K562 (cell line): ENCODE measurements around the gene CYS1. TPM values are rescaled to one million over a fixed set of nuclear protein-coding genes. Genes with fewer than 3 reads are reported as not detected.

ENCODE experiments used
- ATAC-seq: fragments of 200-7000 bp; cut with Tn5 transposase; 3 replicates; pipeline ENCODE4 v1.9.1; 2020; ENCODE audit warnings: moderate library complexity
- BruUV-seq: library from RNA; stranded (reverse); fragments of 400-500 nt; replicated peaks from 2 replicates; lab custom pipeline; 2021; lab: Mats Ljungman, UMichigan
- CTCF ChIA-PET: fragments of 300-600 bp; formaldehyde crosslinking; extraction: SDS; loops from one replicate; lab custom pipeline; 2021; ENCODE audit warnings: low intra/inter-chr PET ratio; lab: Yijun Ruan, JAX
- POLR2A ChIA-PET: fragments of 300-600, 350-650 bp; sonication (Branson Sonifier 250); formaldehyde crosslinking; extraction: SDS; loops from one replicate; lab custom pipeline; 2021; ENCODE audit warnings: antibody characterized with exemption, inconsistent platforms; lab: Yijun Ruan, JAX
- DNase-seq, 4 experiments: peaks; one replicate each; pipeline versions ENCODE4 v3.0.0 to v3.0.0-alpha.2; 2011 to 2018; ENCODE audit warnings: low spot score in 3 of 4, mixed read lengths in 3 of 4; ENCODE audit errors: extremely low read depth in 1 of 4
- FAIRE-seq: peaks from 2 replicates; lab custom pipeline; 2011; peaks lifted over from hg19 to GRCh38; lab: Jason Lieb, UNC
- H2AFZ ChIP-seq: 2 replicates; pipeline ENCODE4 v1.6.0; 2011; ENCODE audit warnings: low read depth, low read length, control low read depth, inconsistent platforms
- H3K27ac ChIP-seq: fragments of 200-600 bp; 3 replicates; pipeline ENCODE4 v1.8.0; 2011; ENCODE audit warnings: low read depth, mild to moderate bottlenecking, control low read depth, inconsistent platforms, low read length, moderate library complexity, mixed read lengths; ENCODE audit errors: extremely low read depth
- H3K27me3 ChIP-seq, 2 experiments: fragments of 300-600 bp in 1 of 2; 2 replicates in 1 of 2; 3 replicates in 1 of 2; pipeline versions ENCODE4 v1.6.0 to v1.8.0; 2011; ENCODE audit warnings: inconsistent platforms in 2 of 2, low read length in 2 of 2, mild to moderate bottlenecking in 1 of 2, mixed read lengths in 1 of 2, moderate library complexity in 1 of 2; ENCODE audit not compliant: control insufficient read depth in 2 of 2, insufficient read depth in 2 of 2
- H3K36me3 ChIP-seq: fragments of 300-600 bp; 3 replicates; pipeline ENCODE4 v1.8.0; 2011; ENCODE audit warnings: mild to moderate bottlenecking, low read length, inconsistent platforms; ENCODE audit not compliant: control insufficient read depth, insufficient read depth
- H3K4me1 ChIP-seq, 2 experiments: fragments of 200-600 bp in 1 of 2; replicated peaks in 1 of 2; 2 replicates in 1 of 2; 3 replicates in 1 of 2; pipeline versions ENCODE4 v1.5.1 to v1.8.0; 2011; ENCODE audit warnings: inconsistent platforms in 2 of 2, low read length in 2 of 2, mild to moderate bottlenecking in 1 of 2, mixed read lengths in 1 of 2, moderate library complexity in 1 of 2; ENCODE audit not compliant: control insufficient read depth in 2 of 2, insufficient read depth in 2 of 2
- H3K4me2 ChIP-seq: 2 replicates; pipeline ENCODE4 v1.6.1; 2011; ENCODE audit warnings: low read length, control low read depth, inconsistent platforms, mixed read lengths; ENCODE audit not compliant: insufficient read depth
- H3K4me3 ChIP-seq: fragments of 200-600 bp; sonication (generic), shearing (Covaris generic); 2 replicates; pipeline ENCODE4 v1.5.1; 2016; ENCODE audit warnings: control low read depth, inconsistent platforms
- H3K79me2 ChIP-seq: fragments of 200-600 bp; 3 replicates; pipeline ENCODE4 v1.8.0; 2011; ENCODE audit warnings: low read length, inconsistent platforms; ENCODE audit not compliant: control insufficient read depth, insufficient read depth
- H3K9ac ChIP-seq, 2 experiments: 2 replicates each; pipeline versions ENCODE4 v1.6.0 to v1.6.1; 2011; ENCODE audit warnings: low read depth in 2 of 2, low read length in 2 of 2, control low read depth in 1 of 2, inconsistent platforms in 1 of 2, mild to moderate bottlenecking in 1 of 2, mixed read lengths in 1 of 2; ENCODE audit not compliant: insufficient read depth in 1 of 2
- H3K9me1 ChIP-seq: one replicate; pipeline ENCODE4 v1.6.0; 2011; ENCODE audit warnings: inconsistent platforms, mild to moderate bottlenecking, low read length, moderate library complexity; ENCODE audit not compliant: control insufficient read depth, insufficient read depth
- H3K9me3 ChIP-seq: replicated peaks from 2 replicates; pipeline ENCODE4 v1.5.1; 2011; ENCODE audit warnings: low read depth, low read length, inconsistent platforms; ENCODE audit not compliant: control insufficient read depth, insufficient read depth
- H4K20me1 ChIP-seq: replicated peaks from 2 replicates; pipeline ENCODE4 v1.6.1; 2011; ENCODE audit warnings: low read length, inconsistent platforms, mixed read lengths; ENCODE audit not compliant: control insufficient read depth, insufficient read depth
- FOXK1 ChIP-seq: sonication (generic); formaldehyde crosslinking; IDR thresholded peaks from 2 replicates; pipeline ENCODE4 v1.8.0; 2022; ENCODE audit warnings: missing genetic modification reagents, mild to moderate bottlenecking, borderline replicate concordance
- KLF13 ChIP-seq: fragments of 450-650 bp; IDR thresholded peaks from 2 replicates; pipeline ENCODE4 v1.6.1; 2016; ENCODE audit warnings: missing genetic modification characterization, low read depth, mild to moderate bottlenecking, missing compliant biosample characterization, moderate library complexity, borderline replicate concordance
- MYC ChIP-seq, 2 experiments: fragments of 250-450 bp in 1 of 2; sonication (Bioruptor Pico) in 1 of 2; IDR thresholded peaks; 2 replicates each; pipeline versions ENCODE4 v1.5.1 to v1.6.1; 2012 to 2021; ENCODE audit warnings: low read depth in 2 of 2, borderline replicate concordance in 1 of 2, improper control_type of control experiment in 1 of 2, low read length in 1 of 2, mild to moderate bottlenecking in 1 of 2, moderate library complexity in 1 of 2
- NFXL1 ChIP-seq: fragments of 450-650 bp; formaldehyde crosslinking; IDR thresholded peaks from 2 replicates; pipeline ENCODE4 v1.4.0; 2021; ENCODE audit warnings: mild to moderate bottlenecking
- PATZ1 ChIP-seq: fragments of 250-450 bp; sonication (Bioruptor Pico); IDR thresholded peaks from 2 replicates; pipeline ENCODE4 v1.5.0; 2020; ENCODE audit warnings: mild to moderate bottlenecking, borderline replicate concordance
- PKNOX1 ChIP-seq: fragments of 450-650 bp; IDR thresholded peaks from 2 replicates; pipeline ENCODE4 v1.6.1; 2016
- PRDM10 ChIP-seq: fragments of 450-650 bp; IDR thresholded peaks from 2 replicates; pipeline ENCODE4 v1.6.1; 2018; ENCODE audit not compliant: partially characterized antibody
- SAP30 ChIP-seq: fragments of 200-600 bp; sonication (generic); IDR thresholded peaks from 2 replicates; pipeline ENCODE4 v1.6.1; 2012; ENCODE audit warnings: borderline replicate concordance, low read depth, mild to moderate bottlenecking, moderate library complexity, low read length, control low read depth, inconsistent platforms; ENCODE audit not compliant: insufficient read depth, poor library complexity, severe bottlenecking
- SPI1 ChIP-seq: IDR thresholded peaks from 2 replicates; pipeline ENCODE4 v1.6.1; 2011; ENCODE audit warnings: low read depth, low read length, control low read depth, borderline replicate concordance
- ZNF561 ChIP-seq: fragments of 450-650 bp; formaldehyde crosslinking; conservative IDR thresholded peaks from 2 replicates; pipeline ENCODE4 v1.4.0; 2020; ENCODE audit warnings: mild to moderate bottlenecking, moderate library complexity
- WGBS: fragments of 100-300 bp; shearing (Covaris generic); methylation state at CpG from one replicate; pipeline ENCODE4 v1.1.6; 2016; ENCODE audit warnings: low coverage, mixed read lengths; ENCODE audit not compliant: insufficient coverage; ENCODE audit errors: missing lambda C conversion rate; 5-methylcytosine and 5-hydroxymethylcytosine counted together
- in situ Hi-C: fragments of 300-500 bp; cut with MboI; formaldehyde crosslinking; loops from 4 replicates; pipeline ENCODE4 v1.15.0; 2018; ENCODE audit warnings: inconsistent platforms, mixed read lengths
- intact Hi-C: fragments of 100-400 bp; cut with micrococcal nuclease; formaldehyde crosslinking; loops from 2 replicates; pipeline ENCODE4 v1.14.2; 2022
- polyA plus RNA-seq, 8 experiments: library from polyadenylated mRNA; depleted of rRNA in 4 of 8; stranded (reverse) in 5 of 8; unstranded in 3 of 8; fragments of >200 nt; fragmentation: Nextera tagmentation in 2 of 8; fragmentation: Illumina TruSeq in 1 of 8; extraction: Ambion mirVana in 2 of 8; extraction: Trizol in 1 of 8; gene quantifications; 2 replicates each; pipeline versions ENCODE4 v1.2.1 to v1.2.3, GENCODE V29; 2011 to 2014; ENCODE audit warnings: inconsistent platforms in 1 of 8, missing spikeins in 1 of 8
- total RNA-seq, 7 experiments: library from RNA; depleted of rRNA in 6 of 7; stranded (reverse); fragments of >200 nt in 6 of 7; fragmentation: Illumina TruSeq in 2 of 7; extraction: Trizol in 2 of 7; gene quantifications; 2 replicates each; pipeline versions ENCODE4 v1.2.1 to v1.2.3, GENCODE V29; 2011 to 2021; ENCODE audit warnings: low replicate concordance in 1 of 7
- TF ChIP-seq, protein P1 (sequence below): sonication (generic); formaldehyde crosslinking; IDR thresholded peaks from 2 replicates; pipeline ENCODE4 v1.9.0; 2022; ENCODE audit warnings: mild to moderate bottlenecking, missing genetic modification reagents

CYS1 gene
- total and polyA plus RNA-seq, 9 of the 15 experiments (the other 6 are each of a cell fraction or from before 2014, with no cell fraction given) = 0.11 to 0.13 TPM; not detected in 7

DNA sequence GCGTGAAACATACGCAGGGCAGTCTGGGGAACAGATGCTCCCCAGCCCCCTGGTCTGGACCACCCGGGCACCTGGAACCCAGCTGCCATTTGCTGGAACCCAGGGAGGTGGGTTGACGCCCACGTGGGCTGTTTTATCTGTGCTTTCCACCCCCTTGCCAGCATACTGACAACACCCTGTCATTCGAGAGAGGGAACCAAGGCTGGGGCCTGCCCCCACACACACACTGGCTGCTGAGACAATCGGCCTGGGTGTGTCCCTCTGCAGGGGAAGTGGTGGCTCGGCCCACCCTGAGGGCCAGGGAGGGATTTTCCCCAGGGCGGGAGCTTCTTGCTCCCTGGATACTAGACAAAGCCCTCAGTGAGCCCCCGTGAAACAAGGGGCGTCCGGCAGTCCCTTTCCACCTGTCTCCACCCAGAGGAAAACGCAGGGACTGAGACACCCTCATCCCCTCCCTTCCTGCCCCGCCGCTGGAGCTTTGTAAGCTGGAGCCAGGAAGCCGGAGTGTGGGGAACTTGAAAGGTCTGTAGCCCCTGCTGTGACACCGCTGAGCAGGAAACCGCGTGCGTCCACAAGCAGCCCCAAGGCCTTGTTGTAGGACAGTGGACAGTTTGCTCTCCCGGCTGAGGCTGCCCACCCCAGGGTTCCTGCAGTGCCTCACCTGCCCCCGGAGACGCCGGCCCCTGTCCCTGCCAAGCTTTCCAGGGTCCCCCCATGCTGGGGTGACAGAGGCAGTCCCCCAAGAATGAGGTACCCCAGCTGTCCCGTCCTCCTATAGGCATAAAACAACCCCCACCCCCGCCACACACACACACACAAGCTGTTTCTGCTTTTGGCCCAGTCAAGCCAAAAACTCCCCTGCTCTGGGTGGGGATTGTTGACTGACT, 51.0 kb downstream of the CYS1 start:
- ChIA-PET POLR2A (interaction anchor here (0.6 to 2.3 kb wide), 9 partner anchors 9 to 247 kb away, joined by 3 to 18 read pairs (median 4); partner anchors contain the start of gene KLF11), CTCF (no interaction called here)
- H3K27ac ChIP-seq = peak overlapping the region; percentile 96
- intact Hi-C loops = no loop called here
- 2% methylated on average over 21 of the region's 26 CpGs for WGBS
- H3K4me2 ChIP-seq = peak overlapping the region; percentile 97
- in situ Hi-C loops = no loop called here
- no peaks in the 10 kb centered on the region for H3K9me3 ChIP-seq
- no peaks in the 10 kb centered on the region; a peak in 1 of 5 replicates for H3K27me3 ChIP-seq
- peak; percentile 90 to 94 (median 93) for DNase-seq
- ATAC-seq = peak; percentile 91
- peak overlapping the region; percentile 89 for H2AFZ ChIP-seq
- H3K4me3 ChIP-seq = peak overlapping the region; percentile 47
- no peaks in the 10 kb centered on the region for H3K36me3 ChIP-seq
- peak; percentile 99 for FAIRE-seq
- no peaks in the 10 kb centered on the region for H3K9me1 ChIP-seq
- peaks cover 42% of the 10 kb centered on the region for H3K79me2 ChIP-seq
- H3K4me1 ChIP-seq = peaks cover 34 to 60% of the 10 kb centered on the region in 2 experiments
- TSS peak; percentile 55 for BruUV-seq
- no peaks in the 10 kb centered on the region for H4K20me1 ChIP-seq
- H3K9ac ChIP-seq = peak overlapping the region; percentile 91 to 96
- TF ChIP-seq PRDM10 (peak; percentile 92), PKNOX1 (peak; percentile 67), SAP30 (peak; percentile 14), PATZ1 (CRISPR knock-in tag) (no peak), FOXK1 (CRISPR knock-in tag) (peak; percentile 50; the same call in 1 of the 2 replicates), NFXL1 (CRISPR knock-in tag) (no peak), KLF13 (tag) (no peak), MYC (IDR thresholded peaks at IDR 0.05; ENCODE audit: low read depth, low read length) (peak; percentile 45; the same call in 1 of the 2 replicates), MYC (CRISPR knock-in tag; IDR thresholded peaks at IDR 0.05; ENCODE audit: borderline replicate concordance, low read depth) (no peak), SPI1 (peak; percentile 92), ZNF561 (CRISPR knock-in tag) (no peak)
- TF ChIP-seq, protein P1, sequence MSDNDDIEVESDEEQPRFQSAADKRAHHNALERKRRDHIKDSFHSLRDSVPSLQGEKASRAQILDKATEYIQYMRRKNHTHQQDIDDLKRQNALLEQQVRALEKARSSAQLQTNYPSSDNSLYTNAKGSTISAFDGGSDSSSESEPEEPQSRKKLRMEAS (CRISPR knock-in tag) = peak; percentile 58
